ENCODE results near the gene TMEM179.

TMEM179 gene

GRCh38 chr14:104600141-104600643 lies 4.4 kb downstream of the TMEM179 start:
- DNase-seq (ENCODE audit: low read depth in 2 of 2, low spot score in 1 of 2): no peak

- no peak for DNase-seq (ENCODE audit: low read depth in 2 of 2, low spot score in 1 of 2)
These were observed 5.1 kb downstream of the TMEM179 start for GRCh38 chr14:104599446-104599845.

- DNase-seq (ENCODE audit: low read depth in 2 of 2, low spot score in 1 of 2): no peak
These were observed 5.7 kb downstream of the TMEM179 start for GRCh38 chr14:104598910-104599273.

GRCh38 chr14:104598039-104598909 lies 6.3 kb downstream of the TMEM179 start:
- no peak for DNase-seq (ENCODE audit: low read depth in 2 of 2, low spot score in 1 of 2)

GRCh38 chr14:104597576-104597975 lies 7.0 kb downstream of the TMEM179 start:
- DNase-seq (ENCODE audit: low read depth in 2 of 2, low spot score in 1 of 2): no peak

GRCh38 chr14:104596927-104597351 lies 7.6 kb downstream of the TMEM179 start:
- DNase-seq (ENCODE audit: low read depth in 2 of 2, low spot score in 1 of 2): no peak

DNA sequence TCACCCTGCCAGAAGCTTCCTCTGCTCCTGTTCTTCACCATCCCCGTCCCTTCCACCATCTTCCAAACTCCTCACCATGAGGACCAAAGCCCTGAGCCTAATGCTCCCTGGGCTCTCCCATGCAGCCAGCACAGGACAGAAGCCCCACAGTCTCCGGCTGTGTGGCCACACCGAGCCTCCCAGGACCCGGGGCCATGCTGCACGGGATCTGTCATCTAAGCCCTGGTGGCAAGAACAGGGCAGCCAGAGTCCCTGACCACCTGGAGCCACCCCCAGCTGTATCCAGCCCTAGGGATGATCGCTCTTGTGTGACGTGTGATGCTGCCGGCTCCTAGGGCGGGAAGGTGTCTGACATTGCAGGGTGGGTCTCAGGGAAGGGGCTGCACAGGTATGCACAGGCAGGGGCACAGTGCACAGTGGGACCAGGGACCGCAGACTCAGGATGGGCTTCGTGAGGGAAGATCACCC lies 8.1 kb downstream of the TMEM179 start:
- DNase-seq (ENCODE audit: low read depth in 2 of 2, low spot score in 1 of 2): no peak

DNA sequence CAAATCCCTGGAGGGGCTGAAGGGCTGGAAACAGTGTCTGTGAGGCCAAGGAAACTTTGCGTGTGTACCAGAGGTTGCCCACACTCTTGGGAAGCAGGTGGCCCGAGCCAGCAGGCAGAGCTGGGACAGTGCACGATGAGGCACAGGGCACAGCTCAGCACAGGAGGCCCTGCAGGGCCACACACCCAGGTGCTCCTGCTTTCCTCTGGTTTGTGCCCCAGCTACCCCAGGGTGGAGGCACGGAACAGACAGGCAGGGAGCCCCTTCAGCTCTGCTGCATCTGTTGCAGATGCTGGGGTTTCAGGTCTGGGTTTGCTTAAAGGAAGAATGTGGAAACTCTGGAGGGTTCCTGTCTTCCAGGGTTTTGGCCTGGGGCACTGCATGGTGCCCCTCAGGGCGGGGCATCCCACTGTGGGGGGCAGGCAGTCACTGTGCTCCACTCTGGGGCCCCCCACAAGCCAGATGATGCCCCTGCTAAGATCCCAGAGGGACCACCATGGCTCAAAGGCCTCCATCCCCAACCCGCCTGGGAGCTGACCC lies 8.6 kb downstream of the TMEM179 start:
- DNase-seq (ENCODE audit: low read depth in 2 of 2, low spot score in 1 of 2): no peak

DNA sequence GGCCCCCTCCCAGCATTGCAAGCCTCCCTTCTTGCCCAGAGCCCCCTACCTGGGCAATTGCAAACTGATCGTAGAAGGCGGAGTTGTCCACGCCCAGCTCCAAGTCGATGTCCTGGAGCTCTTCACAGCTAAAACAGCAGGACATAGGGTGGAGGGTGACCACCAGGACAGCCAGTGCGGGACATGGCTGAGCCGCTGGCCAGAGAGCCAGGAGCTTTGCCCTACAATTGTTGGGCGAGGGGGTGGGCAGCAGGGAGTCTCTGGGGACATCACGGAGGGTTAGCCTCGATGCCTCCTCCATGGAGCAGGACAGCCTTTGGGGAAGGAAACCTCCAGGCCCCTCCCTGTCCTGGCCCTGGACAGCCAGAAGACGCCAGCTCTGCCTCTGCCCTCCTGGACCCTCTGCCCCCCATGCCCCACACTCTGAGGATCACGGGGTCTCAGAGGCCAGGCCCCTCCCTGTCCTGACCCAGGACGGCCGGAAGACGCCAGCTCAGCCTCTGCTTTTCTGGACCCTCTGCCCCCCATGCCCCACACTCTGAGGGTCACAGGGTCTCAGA lies 9.4 kb downstream of the TMEM179 start:
- no peak for DNase-seq (ENCODE audit: low read depth in 2 of 2, low spot score in 1 of 2)

GRCh38 chr14:104594310-104595046 lies 10.1 kb downstream of the TMEM179 start:
- DNase-seq (ENCODE audit: low read depth in 2 of 2, low spot score in 1 of 2): no peak

DNA sequence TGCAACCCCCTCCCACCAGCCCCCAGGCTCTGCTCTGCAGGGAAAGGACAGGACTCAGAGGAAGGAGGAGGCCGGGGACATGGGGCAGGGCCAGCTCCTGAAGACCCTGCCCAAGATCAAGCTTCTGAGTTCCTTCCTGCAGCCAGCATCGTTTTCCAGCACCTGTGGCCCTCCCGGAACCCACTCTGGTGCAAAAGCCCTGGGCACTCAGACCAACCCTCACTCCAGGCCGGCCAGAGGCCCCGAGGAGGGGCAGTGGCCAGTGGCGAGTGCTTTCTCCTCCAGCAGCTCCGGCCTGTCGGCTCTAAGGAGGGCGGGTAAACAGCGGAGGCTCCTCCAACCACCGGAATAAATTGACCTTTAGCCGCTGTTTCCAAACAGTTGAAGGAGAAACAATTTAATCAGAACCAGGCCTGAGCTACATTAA lies 10.8 kb downstream of the TMEM179 start:
- no peak for DNase-seq (ENCODE audit: low read depth in 2 of 2, low spot score in 1 of 2)

- DNase-seq (ENCODE audit: low read depth in 2 of 2, low spot score in 1 of 2): no peak
These were observed 11.3 kb downstream of the TMEM179 start for GRCh38 chr14:104593241-104593701.

DNA sequence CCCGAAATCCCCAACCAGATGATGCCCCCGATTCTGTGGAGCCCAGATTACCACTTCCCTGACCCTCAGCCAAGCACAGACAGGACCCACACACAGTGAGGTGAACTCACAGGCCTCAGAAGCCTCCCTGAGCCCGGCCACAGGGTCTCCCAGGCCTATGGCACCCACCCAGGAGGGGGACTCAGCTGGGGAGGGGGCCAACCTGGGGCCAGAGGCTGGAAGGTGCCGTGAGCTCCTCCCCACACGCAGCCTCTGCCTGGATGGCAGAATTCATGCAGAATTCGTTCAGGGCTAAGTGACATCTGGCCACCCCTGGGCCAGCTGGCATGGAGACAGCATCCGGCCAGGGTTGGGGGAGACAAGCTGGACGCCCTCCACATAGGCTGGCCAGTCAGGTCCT lies 11.8 kb downstream of the TMEM179 start:
- DNase-seq (ENCODE audit: low read depth in 2 of 2, low spot score in 1 of 2): no peak

DNA sequence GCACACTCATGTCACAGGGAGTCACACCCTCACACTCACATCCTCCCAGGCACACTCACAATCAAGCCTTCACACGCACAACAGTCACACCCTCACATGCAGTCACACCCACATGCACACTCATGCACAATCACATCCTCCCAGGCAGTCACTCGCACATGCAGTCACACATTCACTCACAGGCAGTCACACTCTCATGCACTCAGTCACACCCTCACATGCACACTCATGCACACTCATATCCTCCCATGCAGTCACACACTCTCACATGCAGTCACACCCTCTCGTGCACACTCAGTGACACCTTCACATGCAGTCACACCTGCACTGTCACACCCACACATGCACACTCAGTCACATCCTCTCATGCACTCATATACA lies 12.3 kb downstream of the TMEM179 start:
- no peak for DNase-seq (ENCODE audit: low read depth in 2 of 2, low spot score in 1 of 2)

GRCh38 chr14:104591506-104592291 lies 12.9 kb downstream of the TMEM179 start:
- no peak for DNase-seq (ENCODE audit: low read depth in 2 of 2, low spot score in 1 of 2)

DNA sequence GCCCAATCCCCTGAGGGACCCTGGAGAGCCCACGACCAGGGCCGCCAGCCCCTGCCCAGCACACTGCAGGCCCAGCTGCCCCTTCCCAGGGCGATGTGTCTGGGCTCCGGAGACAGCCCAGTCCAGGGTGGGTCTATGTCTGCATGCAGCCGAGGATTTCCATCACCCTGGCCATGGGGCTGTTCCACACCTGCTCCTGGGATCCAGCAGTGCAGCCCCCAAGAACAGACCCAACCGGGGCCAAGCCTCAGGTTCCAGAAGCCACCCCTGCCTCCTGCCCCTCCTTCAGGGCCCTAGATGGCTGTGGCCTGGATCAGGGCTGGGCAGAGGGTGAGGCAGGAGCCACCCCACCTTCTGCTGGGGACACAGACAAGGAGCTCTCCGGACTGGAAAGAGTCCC lies 13.5 kb downstream of the TMEM179 start:
- DNase-seq (ENCODE audit: low read depth in 2 of 2, low spot score in 1 of 2): no peak

DNA sequence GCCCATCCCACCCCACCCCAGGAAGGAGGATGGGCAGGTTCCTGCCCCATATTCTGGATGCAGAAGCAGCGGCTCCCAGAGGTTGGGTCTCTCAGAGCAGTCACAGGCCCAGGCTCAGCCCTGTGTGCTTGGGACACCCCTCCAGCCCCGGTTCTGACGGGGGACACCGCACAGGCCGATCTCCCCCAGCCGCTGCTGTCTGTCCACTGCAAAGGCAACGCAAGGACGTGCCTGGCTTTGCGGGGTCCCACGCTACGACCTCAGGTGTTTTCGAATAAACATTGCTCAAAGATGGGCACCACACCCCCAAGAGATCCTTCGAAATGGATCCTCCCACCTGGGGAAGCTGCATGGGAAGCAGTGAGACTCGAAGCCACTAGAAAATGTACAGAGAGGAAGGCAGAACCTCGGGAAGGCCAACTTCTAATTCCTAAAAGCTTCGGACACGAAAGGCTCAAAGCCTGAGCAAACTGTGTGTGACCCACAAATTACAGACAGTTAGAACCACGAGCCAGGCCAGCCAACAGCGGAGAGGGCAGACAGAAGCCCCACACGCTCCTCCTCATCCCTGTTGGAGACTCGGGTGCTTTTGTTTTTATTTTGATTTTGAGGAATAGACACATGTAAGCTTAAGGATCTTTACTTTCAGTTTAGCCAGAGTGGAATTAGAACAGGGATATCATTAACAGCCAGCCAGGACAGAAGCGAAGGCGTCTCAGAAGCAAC lies 14.2 kb downstream of the TMEM179 start:
- DNase-seq (ENCODE audit: low read depth in 2 of 2, low spot score in 1 of 2): no peak

DNA sequence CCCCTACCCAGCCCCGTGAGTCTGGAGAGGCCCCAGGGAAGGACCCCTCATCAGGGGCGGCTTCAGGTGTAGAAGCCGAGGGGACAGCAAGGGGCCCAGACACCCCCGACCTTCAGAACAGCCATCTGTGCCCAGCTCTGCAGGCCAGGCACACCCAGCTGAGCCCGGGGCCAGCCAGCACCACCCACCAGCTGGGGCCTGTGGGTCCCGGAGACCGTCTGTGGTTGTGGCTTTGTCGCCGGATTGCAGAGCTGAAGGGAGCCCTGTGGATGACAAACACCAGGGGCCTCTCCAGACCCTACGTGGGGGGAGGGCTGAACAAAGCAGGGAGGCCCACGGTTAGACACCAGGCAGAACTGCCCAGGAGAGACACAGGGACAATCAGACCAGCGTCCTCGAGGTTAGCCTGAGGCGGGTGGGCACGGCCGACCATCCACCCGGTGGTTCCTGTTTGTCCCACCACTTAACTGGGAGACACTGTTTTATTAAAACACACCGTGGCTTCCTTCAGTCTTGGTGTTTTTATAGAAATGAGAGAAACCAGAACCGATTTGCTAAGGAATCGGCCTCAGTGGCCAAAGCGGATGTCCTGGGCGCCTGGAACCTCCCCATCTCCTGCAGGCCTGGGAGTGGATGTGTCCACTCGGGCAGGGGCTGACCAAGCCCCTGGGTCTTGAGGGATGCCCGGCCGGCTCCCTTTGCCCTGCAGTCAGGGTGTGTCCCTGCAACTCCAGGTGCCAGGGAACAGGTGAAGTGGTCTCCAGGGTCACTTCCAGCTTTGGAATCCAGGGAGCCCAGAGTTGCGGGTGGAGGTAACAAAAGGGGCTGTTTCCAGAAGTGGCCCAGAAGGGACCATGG lies 15.0 kb downstream of the TMEM179 start:
- no peak for DNase-seq (ENCODE audit: low read depth in 2 of 2, low spot score in 1 of 2)

Measured in stimulated activated CD8-positive, alpha-beta memory T cell treated with anti-CD3 and anti-CD28 coated beads, Interleukin-4, amount 100 ng/mL, for 1 hour (primary cell).